ENCODE results near the gene OGFOD2. TPM values are rescaled to one million over a fixed set of nuclear protein-coding genes. Genes with fewer than 3 reads are reported as not detected.

The OGFOD2 gene
- total and polyA plus RNA-seq, 2 of the 13 experiments (the other 11 are each of a cell fraction or from before 2014, with no cell fraction given) = 13.2 to 14.6 TPM

GRCh38 chr12:122978507-122978955, 3.5 kb downstream of the OGFOD2 start:
- in situ Hi-C loops (cut with HindIII; ENCODE audit: extremely low pct_ligation_motif_present, low pct_unique_long_range_greater_than_20kb) (no loop called here), intact Hi-C loops (cut with micrococcal nuclease; ENCODE audit: unreplicated experiment) (no loop called here)
- ATAC-seq (no peak), DNase-seq (ENCODE audit: low spot score) (no peak), FAIRE-seq (no peak)
- Histone ChIP-seq H2AFZ (ENCODE audit: low read length) (no peak overlapping the region), H3K9ac (ENCODE audit: insufficient read depth, low read depth, low read length) (no peak overlapping the region), H3K27me3 (ENCODE audit: control insufficient read depth in 1 of 2, insufficient read depth in 2 of 2, low read length in 2 of 2) (no peaks in the 10 kb centered on the region; a peak in 1 of 5 replicates), H3K79me2 (ENCODE audit: insufficient read depth, low read length) (peaks cover 55% of the 10 kb centered on the region), H4K20me1 (ENCODE audit: insufficient read depth, low read length) (no peaks in the 10 kb centered on the region), H3K4me1 (ENCODE audit: insufficient read depth, low read length) (peaks cover 61% of the 10 kb centered on the region), H3K27ac (ENCODE audit: extremely low read length, insufficient read depth, low read length) (no peak overlapping the region), H3K4me2 (ENCODE audit: low read depth, low read length) (0 out of 2 replicates have a peak overlapping the region, but pooled peaks have one; percentile 3), H3K4me3 (replicated peaks in 1 of 3; ENCODE audit: insufficient read depth in 1 of 3, low read depth in 2 of 3, low read length in 3 of 3) (no peak overlapping the region), H3K9me3 (ENCODE audit: low read length) (no peaks in the 10 kb centered on the region), H3K36me3 (replicated peaks in 1 of 2; ENCODE audit: control insufficient read depth in 1 of 2, insufficient read depth in 2 of 2, low read length in 2 of 2) (peaks cover 1 to 19% of the 10 kb centered on the region in 2 experiments; a peak in 4 of 5 replicates)
- whole genome bisulfite sequencing (ENCODE audit: low lambda C conversion rate) = 97% methylated on average over 8 of the region's 21 CpGs
- BruUV-seq (replicated peaks) = no TSS peak
- POLR2A ChIA-PET = no interaction called here
- CTCF ChIA-PET (ENCODE audit: low intra/inter-chr PET ratio, low total read pairs) = no interaction called here
- no peak for TF ChIP-seq ZFP36L2 (CRISPR knock-in tag; IDR thresholded peaks at IDR 0.05)
- TF ChIP-seq, protein P1, sequence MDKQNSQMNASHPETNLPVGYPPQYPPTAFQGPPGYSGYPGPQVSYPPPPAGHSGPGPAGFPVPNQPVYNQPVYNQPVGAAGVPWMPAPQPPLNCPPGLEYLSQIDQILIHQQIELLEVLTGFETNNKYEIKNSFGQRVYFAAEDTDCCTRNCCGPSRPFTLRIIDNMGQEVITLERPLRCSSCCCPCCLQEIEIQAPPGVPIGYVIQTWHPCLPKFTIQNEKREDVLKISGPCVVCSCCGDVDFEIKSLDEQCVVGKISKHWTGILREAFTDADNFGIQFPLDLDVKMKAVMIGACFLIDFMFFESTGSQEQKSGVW (CRISPR knock-in tag; IDR thresholded peaks at IDR 0.05; ENCODE audit: borderline replicate concordance) = no peak
- no peak for TF ChIP-seq ELK4 (CRISPR knock-in tag; IDR thresholded peaks at IDR 0.05; ENCODE audit: borderline replicate concordance)
- TF ChIP-seq KAT7 (CRISPR knock-in tag; IDR thresholded peaks at IDR 0.05; ENCODE audit: borderline replicate concordance) = no peak
- TF ChIP-seq MED13 (CRISPR knock-in tag; IDR thresholded peaks at IDR 0.05) = no peak
- TF ChIP-seq, protein P2, sequence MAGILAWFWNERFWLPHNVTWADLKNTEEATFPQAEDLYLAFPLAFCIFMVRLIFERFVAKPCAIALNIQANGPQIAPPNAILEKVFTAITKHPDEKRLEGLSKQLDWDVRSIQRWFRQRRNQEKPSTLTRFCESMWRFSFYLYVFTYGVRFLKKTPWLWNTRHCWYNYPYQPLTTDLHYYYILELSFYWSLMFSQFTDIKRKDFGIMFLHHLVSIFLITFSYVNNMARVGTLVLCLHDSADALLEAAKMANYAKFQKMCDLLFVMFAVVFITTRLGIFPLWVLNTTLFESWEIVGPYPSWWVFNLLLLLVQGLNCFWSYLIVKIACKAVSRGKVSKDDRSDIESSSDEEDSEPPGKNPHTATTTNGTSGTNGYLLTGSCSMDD (CRISPR knock-in tag; IDR thresholded peaks at IDR 0.05) = no peak
- peak; percentile 58; the same call in 1 of the 2 replicates for TF ChIP-seq RBFOX2 (IDR thresholded peaks at IDR 0.05; ENCODE audit: low read depth, low read length)
- TF ChIP-seq ZNF709 (CRISPR knock-in tag; IDR thresholded peaks at IDR 0.05) = no peak
- no peak for TF ChIP-seq SOX6 (IDR thresholded peaks at IDR 0.05)
- TF ChIP-seq SOX6 (CRISPR knock-in tag; IDR thresholded peaks at IDR 0.05) = no peak
- TF ChIP-seq NONO (IDR thresholded peaks at IDR 0.05) = no peak
- 0 out of 2 replicates have a peak, but pooled peaks have one; percentile 17 for TF ChIP-seq NONO (CRISPR knock-in tag; conservative IDR thresholded peaks at IDR 0.05)
- TF ChIP-seq DNMT3B (CRISPR knock-in tag; conservative IDR thresholded peaks at IDR 0.05) = no peak
- no peak for TF ChIP-seq ZNF782 (CRISPR knock-in tag; IDR thresholded peaks at IDR 0.05; ENCODE audit: borderline replicate concordance)
- no peak for TF ChIP-seq TBP (CRISPR knock-in tag; IDR thresholded peaks at IDR 0.05)
- TF ChIP-seq STAG1 (CRISPR knock-in tag; IDR thresholded peaks at IDR 0.05) = no peak
- TF ChIP-seq ZBTB46 (CRISPR knock-in tag; IDR thresholded peaks at IDR 0.05; ENCODE audit: borderline replicate concordance) = no peak

Data from HepG2 (cell line).